Osteoblast (primary cell): ENCODE data around the gene IRF6. TPM values are rescaled to one million over a fixed set of nuclear protein-coding genes. Genes with fewer than 3 reads are reported as not detected.

Experiments
- DNase-seq: peaks from one replicate; pipeline ENCODE4 v3.0.0; 2011; ENCODE audit warnings: low spot score, mixed read lengths; ENCODE audit not compliant: insufficient read length; ENCODE audit errors: missing footprints
- H2AFZ ChIP-seq: 2 replicates; pipeline ENCODE4 v1.6.0; 2011; ENCODE audit warnings: mild to moderate bottlenecking, low read length
- H3K27ac ChIP-seq: 2 replicates; pipeline ENCODE4 v1.5.1; 2011; ENCODE audit warnings: mild to moderate bottlenecking, low read depth, low read length, moderate library complexity
- H3K27me3 ChIP-seq: 2 replicates; pipeline ENCODE4 v1.6.0; 2012; ENCODE audit warnings: mild to moderate bottlenecking, control low read depth, inconsistent platforms, low read length, moderate library complexity; ENCODE audit not compliant: insufficient read depth
- H3K36me3 ChIP-seq: 2 replicates; pipeline ENCODE4 v1.5.1; 2011; ENCODE audit warnings: mild to moderate bottlenecking, low read length, control low read depth, moderate library complexity; ENCODE audit not compliant: insufficient read depth
- H3K4me1 ChIP-seq: 2 replicates; pipeline ENCODE4 v1.5.1; 2011; ENCODE audit warnings: mild to moderate bottlenecking, low read length, control low read depth, moderate library complexity; ENCODE audit not compliant: insufficient read depth
- H3K4me2 ChIP-seq: 2 replicates; pipeline ENCODE4 v1.6.0; 2011; ENCODE audit warnings: mild to moderate bottlenecking, low read length; ENCODE audit not compliant: insufficient read depth
- H3K4me3 ChIP-seq: fragments of 200-600 bp; sonication (generic); 3 replicates; pipeline ENCODE4 v1.5.1; 2012; ENCODE audit warnings: mild to moderate bottlenecking, low read length, inconsistent platforms; ENCODE audit not compliant: insufficient read depth
- H3K79me2 ChIP-seq: 2 replicates; pipeline ENCODE4 v1.6.0; 2012; ENCODE audit warnings: mild to moderate bottlenecking, low read length, control low read depth, inconsistent platforms; ENCODE audit not compliant: insufficient read depth
- H3K9me3 ChIP-seq: 2 replicates; pipeline ENCODE4 v1.5.1; 2011; ENCODE audit warnings: low read depth, low read length, control low read depth
- H4K20me1 ChIP-seq: 2 replicates; pipeline ENCODE4 v1.6.0; 2012; ENCODE audit warnings: mild to moderate bottlenecking, low read length, control low read depth; ENCODE audit not compliant: insufficient read depth
- total RNA-seq: library from RNA; depleted of rRNA; stranded (reverse); fragments of >200 nt; gene quantifications from 2 replicates; pipeline ENCODE4 v1.2.3, GENCODE V29; 2012
- TF ChIP-seq, protein P1 (sequence below): IDR thresholded peaks from 2 replicates; pipeline ENCODE4 v1.5.1; 2011; ENCODE audit warnings: mild to moderate bottlenecking, low read depth, low read length, moderate library complexity; ENCODE audit errors: extremely low read depth

Gene IRF6
- total RNA-seq, 1 donor, result 0.72 TPM

DNA sequence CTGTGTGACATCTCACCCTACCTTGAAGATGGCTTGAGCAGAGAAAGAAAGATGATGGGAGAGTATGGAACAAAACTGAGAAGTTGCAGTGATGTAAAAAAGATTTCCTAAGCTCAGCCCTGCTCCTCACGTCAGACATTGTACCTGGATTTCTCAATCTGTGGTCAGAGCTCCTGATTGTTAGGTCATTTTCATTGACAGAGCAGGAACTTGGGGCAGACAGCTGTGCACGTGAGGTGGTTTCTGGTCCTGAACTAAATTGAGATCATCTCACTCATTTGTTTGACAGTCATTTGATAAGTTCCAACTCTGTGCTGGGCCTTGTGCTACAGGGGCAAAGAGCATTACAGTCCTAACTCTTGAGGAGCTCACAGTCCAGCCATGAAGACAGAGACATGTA, 39.9 kb downstream of the IRF6 start:
- H3K4me2 ChIP-seq, result no peak overlapping the region
- H3K27ac ChIP-seq, result no peak overlapping the region
- no peak for DNase-seq
- no peak overlapping the region for H3K4me3 ChIP-seq
- peaks cover 25% of the 10 kb centered on the region for H3K4me1 ChIP-seq
- TF ChIP-seq, protein P1, sequence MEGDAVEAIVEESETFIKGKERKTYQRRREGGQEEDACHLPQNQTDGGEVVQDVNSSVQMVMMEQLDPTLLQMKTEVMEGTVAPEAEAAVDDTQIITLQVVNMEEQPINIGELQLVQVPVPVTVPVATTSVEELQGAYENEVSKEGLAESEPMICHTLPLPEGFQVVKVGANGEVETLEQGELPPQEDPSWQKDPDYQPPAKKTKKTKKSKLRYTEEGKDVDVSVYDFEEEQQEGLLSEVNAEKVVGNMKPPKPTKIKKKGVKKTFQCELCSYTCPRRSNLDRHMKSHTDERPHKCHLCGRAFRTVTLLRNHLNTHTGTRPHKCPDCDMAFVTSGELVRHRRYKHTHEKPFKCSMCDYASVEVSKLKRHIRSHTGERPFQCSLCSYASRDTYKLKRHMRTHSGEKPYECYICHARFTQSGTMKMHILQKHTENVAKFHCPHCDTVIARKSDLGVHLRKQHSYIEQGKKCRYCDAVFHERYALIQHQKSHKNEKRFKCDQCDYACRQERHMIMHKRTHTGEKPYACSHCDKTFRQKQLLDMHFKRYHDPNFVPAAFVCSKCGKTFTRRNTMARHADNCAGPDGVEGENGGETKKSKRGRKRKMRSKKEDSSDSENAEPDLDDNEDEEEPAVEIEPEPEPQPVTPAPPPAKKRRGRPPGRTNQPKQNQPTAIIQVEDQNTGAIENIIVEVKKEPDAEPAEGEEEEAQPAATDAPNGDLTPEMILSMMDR, result no peak
- H2AFZ ChIP-seq, result no peak overlapping the region
- no peaks in the 10 kb centered on the region for H3K9me3 ChIP-seq
- no peaks in the 10 kb centered on the region for H3K79me2 ChIP-seq
- H3K36me3 ChIP-seq, result no peaks in the 10 kb centered on the region
- no peaks in the 10 kb centered on the region for H4K20me1 ChIP-seq
- no peaks in the 10 kb centered on the region for H3K27me3 ChIP-seq

DNA sequence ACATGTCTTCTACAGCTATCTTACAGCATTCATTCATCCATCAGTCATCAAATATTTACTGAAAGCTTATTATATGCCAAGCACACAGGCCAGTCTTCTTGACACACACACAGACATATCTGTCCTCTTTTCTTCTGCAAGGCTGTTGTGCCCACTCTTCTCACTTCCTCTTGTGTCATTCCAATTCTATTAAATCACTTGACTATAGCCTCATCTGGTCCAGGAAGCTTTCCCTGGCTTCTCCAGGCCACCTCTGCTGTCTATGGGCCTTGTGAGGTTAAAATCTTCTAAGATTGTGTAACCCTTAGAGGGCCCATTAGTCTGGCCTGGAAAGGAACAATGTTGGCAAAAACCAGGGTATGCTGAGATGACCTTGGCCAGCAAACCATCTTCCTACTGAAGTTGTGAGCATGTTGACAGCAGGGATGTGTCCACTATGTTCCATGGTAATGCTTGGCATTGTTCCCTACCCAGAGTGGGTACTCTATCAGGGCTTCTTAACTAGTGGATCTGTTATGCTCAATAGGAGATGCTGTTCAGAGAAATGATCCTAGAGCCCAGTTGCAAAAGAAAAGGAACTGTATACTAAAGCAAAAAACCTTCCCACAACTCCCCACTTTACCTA, 44.8 kb downstream of the IRF6 start:
- no peak for DNase-seq
- Histone ChIP-seq H3K4me3 (no peak overlapping the region), H3K36me3 (no peaks in the 10 kb centered on the region), H3K4me2 (no peak overlapping the region), H3K27me3 (no peaks in the 10 kb centered on the region), H3K79me2 (no peaks in the 10 kb centered on the region), H3K27ac (no peak overlapping the region), H3K4me1 (peaks cover 4% of the 10 kb centered on the region), H4K20me1 (no peaks in the 10 kb centered on the region), H3K9me3 (no peaks in the 10 kb centered on the region), H2AFZ (no peak overlapping the region)
- TF ChIP-seq, protein P1, result no peak

DNA sequence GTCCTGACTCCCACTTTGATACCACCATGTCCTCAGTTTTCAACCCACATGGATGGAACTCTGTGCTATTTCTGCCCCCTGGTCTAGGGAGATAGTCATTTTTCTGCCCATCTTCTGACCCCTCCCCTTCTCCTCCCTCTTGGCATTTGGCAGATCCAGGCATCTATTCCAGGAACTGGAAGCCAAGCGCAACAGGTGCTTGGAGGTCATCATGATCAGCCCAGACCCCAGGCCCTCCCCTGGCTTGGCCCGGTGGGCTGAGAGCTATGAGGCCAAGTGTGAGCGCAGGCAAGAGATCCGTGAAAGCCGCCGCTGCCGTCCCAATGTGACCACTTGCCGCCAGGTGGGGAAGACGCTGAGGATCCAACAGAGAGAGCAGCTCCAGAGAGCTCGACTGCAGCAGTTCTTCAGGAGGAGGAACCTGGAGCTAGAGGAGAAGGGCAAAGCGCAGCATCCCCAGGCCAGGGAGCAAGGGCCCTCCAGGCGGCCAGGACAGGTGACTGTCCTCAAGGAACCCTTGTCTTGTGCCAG, 46.0 kb downstream of the IRF6 start:
- Histone ChIP-seq H2AFZ (no peak overlapping the region), H3K4me2 (no peak overlapping the region)
- peak; percentile 14 for DNase-seq

DNA sequence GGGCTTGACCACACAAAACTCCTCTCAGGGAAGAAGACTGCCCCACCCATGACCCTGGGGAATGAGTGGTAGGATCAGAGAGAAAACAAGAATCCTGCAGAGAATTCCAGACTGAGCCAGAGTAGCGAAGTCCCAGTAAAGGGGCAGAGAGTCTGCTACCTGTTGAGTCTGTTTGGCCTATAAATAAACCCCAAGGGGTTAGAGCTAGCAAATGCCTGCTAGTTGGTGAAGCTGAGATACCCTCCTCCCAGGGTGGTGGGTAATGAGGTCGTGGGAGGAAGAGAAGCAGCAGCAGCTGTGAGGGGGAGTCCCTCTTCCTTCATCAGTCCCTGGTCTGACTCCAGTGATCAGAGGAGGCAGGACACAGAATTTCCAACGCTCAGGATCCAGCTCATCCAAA, 47.5 kb downstream of the IRF6 start:
- Histone ChIP-seq H3K27me3 (no peaks in the 10 kb centered on the region), H3K4me3 (no peak overlapping the region), H4K20me1 (no peaks in the 10 kb centered on the region), H2AFZ (no peak overlapping the region), H3K4me1 (peaks cover 4% of the 10 kb centered on the region), H3K4me2 (no peak overlapping the region), H3K9me3 (no peaks in the 10 kb centered on the region), H3K36me3 (no peaks in the 10 kb centered on the region), H3K79me2 (no peaks in the 10 kb centered on the region), H3K27ac (no peak overlapping the region)
- DNase-seq, result peak; percentile 13
- TF ChIP-seq, protein P1, result no peak

More for the DNA sequence above, 46.0 kb downstream of the IRF6 start:
- no peaks in the 10 kb centered on the region for H3K27me3 ChIP-seq
- H3K27ac ChIP-seq, result no peak overlapping the region
- H3K79me2 ChIP-seq, result no peaks in the 10 kb centered on the region
- H3K4me3 ChIP-seq, result no peak overlapping the region
- TF ChIP-seq, protein P1, result no peak
- H3K9me3 ChIP-seq, result no peaks in the 10 kb centered on the region
- H3K4me1 ChIP-seq, result peaks cover 4% of the 10 kb centered on the region
- no peaks in the 10 kb centered on the region for H3K36me3 ChIP-seq
- H4K20me1 ChIP-seq, result no peaks in the 10 kb centered on the region
